Brain microvascular endothelial cell (primary cell): ENCODE results near the gene PCAT6.

Experiments
- DNase-seq: peaks from one replicate; pipeline ENCODE4 v3.0.0-alpha.2; 2020
- H3K27ac ChIP-seq: fragments of 250-450 bp; sonication (Bioruptor Pico); 2 replicates; pipeline ENCODE4 v1.5.1; 2020; ENCODE audit warnings: mild to moderate bottlenecking, moderate library complexity
- H3K27me3 ChIP-seq: fragments of 250-450 bp; sonication (Bioruptor Pico); replicated peaks from 2 replicates; pipeline ENCODE4 v1.5.1; 2020; ENCODE audit warnings: mild to moderate bottlenecking
- H3K36me3 ChIP-seq: fragments of 250-450 bp; sonication (Bioruptor Pico); replicated peaks from 2 replicates; pipeline ENCODE4 v1.5.1; 2020; ENCODE audit warnings: mild to moderate bottlenecking
- H3K4me3 ChIP-seq: 2 replicates; pipeline ENCODE4 v1.5.1; 2011; ENCODE audit warnings: low read depth, mild to moderate bottlenecking, control low read depth, low read length, moderate library complexity
- in situ Hi-C: cut with HindIII; loops from 2 replicates; pipeline ENCODE4 v1.10.0; 2017; ENCODE audit warnings: low sequenced_read_pairs, low pct_ligation_motif_present
- TF ChIP-seq, protein P1 (sequence below): IDR thresholded peaks from 2 replicates; pipeline ENCODE4 v1.5.1; 2011; ENCODE audit warnings: low read depth, mild to moderate bottlenecking, moderate library complexity, low read length, control low read depth, inconsistent platforms; ENCODE audit errors: missing control alignments

PCAT6 gene

DNA sequence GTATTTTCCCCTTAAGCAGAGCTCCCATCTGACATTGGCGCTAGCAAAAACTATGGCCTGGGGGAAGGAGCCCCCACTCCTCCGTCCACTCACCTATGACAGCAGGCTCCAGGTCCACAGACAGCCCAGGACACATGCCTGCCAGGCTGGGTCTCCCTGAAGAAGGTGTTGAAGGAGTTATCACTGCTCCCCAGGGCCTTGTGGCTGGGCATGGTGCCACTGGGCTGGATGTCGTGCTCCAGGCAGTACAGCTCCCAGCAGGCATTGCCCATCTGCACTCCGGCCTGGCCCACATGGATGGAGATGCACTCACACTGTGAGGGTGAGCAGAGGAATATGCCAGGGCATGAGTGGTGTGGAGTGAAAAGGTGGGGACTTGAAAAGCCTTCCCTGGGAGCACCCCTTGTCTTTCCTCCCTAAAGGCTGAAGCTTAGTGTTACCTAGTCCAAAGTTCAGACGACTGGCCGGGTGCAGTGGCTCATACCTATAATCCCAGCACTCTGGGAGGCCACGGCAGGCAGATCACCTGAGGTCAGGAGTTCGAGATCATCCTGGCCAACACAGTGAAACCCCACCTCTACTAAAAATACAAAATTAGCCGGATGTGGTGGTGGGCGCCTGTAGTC is 48.1 kb downstream of the PCAT6 start:
- no peak for DNase-seq
- H3K4me3 ChIP-seq: no peak overlapping the region
- H3K27ac ChIP-seq: no peak overlapping the region
- no peaks in the 10 kb centered on the region for H3K27me3 ChIP-seq
- no peaks in the 10 kb centered on the region for H3K36me3 ChIP-seq
- TF ChIP-seq, protein P1, sequence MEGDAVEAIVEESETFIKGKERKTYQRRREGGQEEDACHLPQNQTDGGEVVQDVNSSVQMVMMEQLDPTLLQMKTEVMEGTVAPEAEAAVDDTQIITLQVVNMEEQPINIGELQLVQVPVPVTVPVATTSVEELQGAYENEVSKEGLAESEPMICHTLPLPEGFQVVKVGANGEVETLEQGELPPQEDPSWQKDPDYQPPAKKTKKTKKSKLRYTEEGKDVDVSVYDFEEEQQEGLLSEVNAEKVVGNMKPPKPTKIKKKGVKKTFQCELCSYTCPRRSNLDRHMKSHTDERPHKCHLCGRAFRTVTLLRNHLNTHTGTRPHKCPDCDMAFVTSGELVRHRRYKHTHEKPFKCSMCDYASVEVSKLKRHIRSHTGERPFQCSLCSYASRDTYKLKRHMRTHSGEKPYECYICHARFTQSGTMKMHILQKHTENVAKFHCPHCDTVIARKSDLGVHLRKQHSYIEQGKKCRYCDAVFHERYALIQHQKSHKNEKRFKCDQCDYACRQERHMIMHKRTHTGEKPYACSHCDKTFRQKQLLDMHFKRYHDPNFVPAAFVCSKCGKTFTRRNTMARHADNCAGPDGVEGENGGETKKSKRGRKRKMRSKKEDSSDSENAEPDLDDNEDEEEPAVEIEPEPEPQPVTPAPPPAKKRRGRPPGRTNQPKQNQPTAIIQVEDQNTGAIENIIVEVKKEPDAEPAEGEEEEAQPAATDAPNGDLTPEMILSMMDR: no peak
- in situ Hi-C loops: no loop called here

DNA sequence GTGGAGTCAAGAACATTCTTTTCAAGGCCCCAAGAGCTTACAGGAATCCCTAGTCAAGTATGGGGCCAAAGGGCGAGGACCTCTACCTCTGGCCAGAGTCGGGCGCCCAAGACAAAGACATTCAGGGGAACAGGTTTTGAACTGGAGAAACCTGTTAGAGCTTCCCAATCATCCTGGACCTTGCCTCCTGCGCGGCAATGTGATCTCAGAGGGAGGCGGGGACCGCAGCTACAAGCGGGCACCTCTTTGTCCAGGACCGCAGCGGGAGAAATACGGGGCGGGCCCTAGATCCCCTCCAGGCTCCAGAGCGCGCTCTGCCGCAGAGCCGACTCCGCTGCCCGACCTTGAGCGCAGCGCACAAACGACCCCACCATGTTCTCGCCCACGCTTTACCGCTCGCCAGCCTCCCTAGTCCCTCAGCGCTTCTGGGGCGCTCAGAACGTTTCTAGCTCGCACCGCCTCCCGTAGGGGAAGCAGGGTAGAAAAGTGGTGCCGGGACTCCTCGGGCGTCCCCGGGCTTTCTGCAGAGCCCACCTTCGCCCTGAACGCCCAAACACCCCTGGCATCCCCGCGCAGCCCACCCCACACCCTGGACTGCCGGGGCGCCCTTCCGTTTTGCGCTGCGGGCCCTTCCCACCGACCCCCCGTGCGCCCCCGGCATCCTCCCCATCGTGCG is 50.1 kb downstream of the PCAT6 start:
- TF ChIP-seq, protein P1: no peak
- peak overlapping the region; percentile 70 for H3K4me3 ChIP-seq
- H3K27me3 ChIP-seq: no peaks in the 10 kb centered on the region
- in situ Hi-C loops: no loop called here
- no peak overlapping the region for H3K27ac ChIP-seq
- H3K36me3 ChIP-seq: no peaks in the 10 kb centered on the region
- no peak for DNase-seq
